ENCODE results near the gene APLP2.

GRCh38 chr11:130094614-130095013, 24.9 kb downstream of the APLP2 start:
- TF ChIP-seq USF1 (IDR thresholded peaks at IDR 0.05), result no peak
- TF ChIP-seq EGR1 (IDR thresholded peaks at IDR 0.05), result no peak
- no peak for TF ChIP-seq RAD21 (IDR thresholded peaks at IDR 0.05; ENCODE audit: low read depth)

All from Ishikawa (cell line).